Measurements from ENCODE around the gene CDX4. TPM values are rescaled to one million over a fixed set of nuclear protein-coding genes. Genes with fewer than 3 reads are reported as not detected.
"Not testable (repeated sequence)": the region's sequence is repeated elsewhere in the genome, so short reads cannot be mapped to it uniquely, and the experiment has no call there.

The CDX4 gene
- total and polyA plus RNA-seq, 2 donors (not counting 1 experiment from before 2014, with no cell fraction given): not detected

GRCh38 chrX:73490661-73491060 is 43.8 kb downstream of the CDX4 start:
- H3K27ac ChIP-seq (ENCODE audit: insufficient read depth, low read length): no peak overlapping the region
- no peak for TF ChIP-seq CTCF (conservative IDR thresholded peaks at IDR 0.05 in 1 of 2, IDR thresholded peaks at IDR 0.05 in 1 of 2; ENCODE audit: low read depth in 1 of 2, low read length in 2 of 2)
- TF ChIP-seq EZH2 (IDR thresholded peaks at IDR 0.05; ENCODE audit: low read length, missing control alignments): no peak
- no peak for DNase-seq (ENCODE audit: low read depth in 2 of 2)
- H2AFZ ChIP-seq (ENCODE audit: low read length): no peak overlapping the region
- no peaks in the 10 kb centered on the region for H3K36me3 ChIP-seq (ENCODE audit: control insufficient read depth, insufficient read depth, low read length)
- H3K9me3 ChIP-seq (ENCODE audit: control insufficient read depth, insufficient read depth, low read depth, low read length): no peaks in the 10 kb centered on the region
- H3K27me3 ChIP-seq (ENCODE audit: control insufficient read depth, insufficient read depth, low read length): no peaks in the 10 kb centered on the region
- no peak overlapping the region for H3K4me2 ChIP-seq (ENCODE audit: extremely low read depth, insufficient read depth, low read length)
- H3K9ac ChIP-seq (ENCODE audit: insufficient read depth, low read length): no peak overlapping the region
- H3K4me1 ChIP-seq (ENCODE audit: control insufficient read depth, extremely low read depth, insufficient read depth, low read length): no peaks in the 10 kb centered on the region
- no peaks in the 10 kb centered on the region for H3K79me2 ChIP-seq (ENCODE audit: control insufficient read depth, insufficient read depth, low read length)
- H4K20me1 ChIP-seq (ENCODE audit: control insufficient read depth, extremely low read depth, insufficient read depth, low read length): no peaks in the 10 kb centered on the region
- no peak overlapping the region for H3K4me3 ChIP-seq (replicated peaks in 1 of 4; ENCODE audit: control extremely low read depth in 1 of 4, insufficient read depth in 1 of 4, low read depth in 3 of 4, low read length in 4 of 4)

- H3K4me2 ChIP-seq (ENCODE audit: extremely low read depth, insufficient read depth, low read length); H3K36me3 ChIP-seq (ENCODE audit: control insufficient read depth, insufficient read depth, low read length); H4K20me1 ChIP-seq (ENCODE audit: control insufficient read depth, extremely low read depth, insufficient read depth, low read length); H3K4me3 ChIP-seq (replicated peaks in 1 of 4; ENCODE audit: control extremely low read depth in 1 of 4, insufficient read depth in 1 of 4, low read depth in 3 of 4, low read length in 4 of 4); H2AFZ ChIP-seq (ENCODE audit: low read length); H3K4me1 ChIP-seq (ENCODE audit: control insufficient read depth, extremely low read depth, insufficient read depth, low read length); DNase-seq (ENCODE audit: low read depth in 2 of 2); H3K9ac ChIP-seq (ENCODE audit: insufficient read depth, low read length); H3K27ac ChIP-seq (ENCODE audit: insufficient read depth, low read length); H3K27me3 ChIP-seq (ENCODE audit: control insufficient read depth, insufficient read depth, low read length); H3K9me3 ChIP-seq (ENCODE audit: control insufficient read depth, insufficient read depth, low read depth, low read length); H3K79me2 ChIP-seq (ENCODE audit: control insufficient read depth, insufficient read depth, low read length): not testable (repeated sequence)
These were observed 45.3 kb downstream of the CDX4 start for GRCh38 chrX:73492178-73492577.

Other genes starting within 250 kb of the CDX4 start
- gene NAP1L2, start 232.2 kb upstream of the CDX4 start, total RNA-seq: 0.51 and 3.6 TPM in 2 replicates
- gene NAP1L2, start 232.2 kb upstream of the CDX4 start, polyA plus RNA-seq: 0.87 and 0.93 TPM in 2 replicates
- 7.2 and 9.1 TPM in 2 replicates for gene CHIC1, start 116.1 kb downstream of the CDX4 start, total RNA-seq
- gene CHIC1, start 116.1 kb downstream of the CDX4 start, polyA plus RNA-seq: 8.6 and 11.1 TPM in 2 replicates